ENCODE data around the gene IFNAR1. TPM values are rescaled to one million over a fixed set of nuclear protein-coding genes. Genes with fewer than 3 reads are reported as not detected.
A peak's percentile ranks its signal among the peaks of the same experiment; 100 is the strongest.

Gene IFNAR1
- polyA plus RNA-seq, 3 donors: 16.8 to 95.3 (median 56.2) TPM

DNA sequence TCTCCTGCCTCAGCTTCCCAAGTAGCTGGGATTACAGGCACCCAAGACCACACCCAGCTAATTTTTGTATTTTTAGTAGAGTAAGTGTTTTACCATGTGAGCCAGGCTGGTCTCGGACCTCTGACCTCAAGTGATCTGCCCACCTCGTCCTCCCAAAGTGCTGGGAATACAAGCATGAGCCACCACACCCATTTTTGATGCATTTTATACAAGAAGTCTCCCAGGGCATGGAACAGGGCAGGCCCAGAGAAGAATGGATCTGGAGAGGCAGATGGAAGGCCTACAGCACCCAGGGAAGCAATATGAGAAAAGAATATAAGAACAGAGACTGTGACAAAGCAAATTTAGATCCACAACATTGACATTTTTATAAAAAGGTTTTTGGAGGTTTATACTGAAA is 18.8 kb upstream of the IFNAR1 start:
- H3K9ac ChIP-seq (ENCODE audit: insufficient read depth, low read length, poor library complexity, severe bottlenecking): no peak overlapping the region
- H2AFZ ChIP-seq (ENCODE audit: insufficient read depth, low read depth, low read length, poor library complexity, severe bottlenecking): no peak overlapping the region
- no peaks in the 10 kb centered on the region for H3K9me3 ChIP-seq (replicated peaks in 1 of 2; ENCODE audit: control insufficient read depth in 1 of 2, insufficient read depth in 1 of 2, low read length in 2 of 2)
- H3K4me1 ChIP-seq (ENCODE audit: control insufficient read depth in 1 of 2, insufficient read depth in 2 of 2, low read length in 2 of 2): peaks cover 54 to 57% of the 10 kb centered on the region in 2 donors
- H3K79me2 ChIP-seq (ENCODE audit: insufficient read depth, low read length): peaks cover 3% of the 10 kb centered on the region
- H4K20me1 ChIP-seq (ENCODE audit: insufficient read depth, low read length): no peaks in the 10 kb centered on the region
- Mint-ChIP-seq H3K4me1 (peaks cover 58% of the 10 kb centered on the region), H3K27me3 (ENCODE audit: low read depth in 3 of 3) (no peaks in the 10 kb centered on the region), H3K36me3 (peaks cover 1 to 7% of the 10 kb centered on the region in 2 donors), H3K4me3 (no peak overlapping the region), H3K27ac (peak overlapping the region in 2 of 7 donors; percentile 25 to 42), H3K9me3 (peaks cover 0 to 7% (median 4%) of the 10 kb centered on the region in 7 donors)
- H3K36me3 ChIP-seq (replicated peaks in 1 of 2; ENCODE audit: control insufficient read depth in 1 of 2, insufficient read depth in 2 of 2, low read length in 2 of 2): no peaks in the 10 kb centered on the region
- WGBS (ENCODE audit: insufficient coverage): no CpG with 5 or more reads among the region's 2 CpGs
- no peak overlapping the region for H3K4me3 ChIP-seq (replicated peaks in 1 of 3; ENCODE audit: low read depth in 2 of 3, low read length in 3 of 3)
- H3K27me3 ChIP-seq (ENCODE audit: control insufficient read depth in 2 of 2, insufficient read depth in 2 of 2, low read length in 2 of 2): no peaks in the 10 kb centered on the region
- TF ChIP-seq, protein P1, sequence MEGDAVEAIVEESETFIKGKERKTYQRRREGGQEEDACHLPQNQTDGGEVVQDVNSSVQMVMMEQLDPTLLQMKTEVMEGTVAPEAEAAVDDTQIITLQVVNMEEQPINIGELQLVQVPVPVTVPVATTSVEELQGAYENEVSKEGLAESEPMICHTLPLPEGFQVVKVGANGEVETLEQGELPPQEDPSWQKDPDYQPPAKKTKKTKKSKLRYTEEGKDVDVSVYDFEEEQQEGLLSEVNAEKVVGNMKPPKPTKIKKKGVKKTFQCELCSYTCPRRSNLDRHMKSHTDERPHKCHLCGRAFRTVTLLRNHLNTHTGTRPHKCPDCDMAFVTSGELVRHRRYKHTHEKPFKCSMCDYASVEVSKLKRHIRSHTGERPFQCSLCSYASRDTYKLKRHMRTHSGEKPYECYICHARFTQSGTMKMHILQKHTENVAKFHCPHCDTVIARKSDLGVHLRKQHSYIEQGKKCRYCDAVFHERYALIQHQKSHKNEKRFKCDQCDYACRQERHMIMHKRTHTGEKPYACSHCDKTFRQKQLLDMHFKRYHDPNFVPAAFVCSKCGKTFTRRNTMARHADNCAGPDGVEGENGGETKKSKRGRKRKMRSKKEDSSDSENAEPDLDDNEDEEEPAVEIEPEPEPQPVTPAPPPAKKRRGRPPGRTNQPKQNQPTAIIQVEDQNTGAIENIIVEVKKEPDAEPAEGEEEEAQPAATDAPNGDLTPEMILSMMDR (IDR thresholded peaks at IDR 0.05): no peak
- no peak overlapping the region for H3K4me2 ChIP-seq (replicated peaks; ENCODE audit: extremely low read depth, low read length, poor library complexity, severe bottlenecking)
- H3K27ac ChIP-seq (ENCODE audit: low read depth in 1 of 2, low read length in 2 of 2): peak overlapping the region in 1 of 2 donors; percentile 89
- DNase-seq: no peak
- intact Hi-C loops (cut with micrococcal nuclease): no loop called here

DNA sequence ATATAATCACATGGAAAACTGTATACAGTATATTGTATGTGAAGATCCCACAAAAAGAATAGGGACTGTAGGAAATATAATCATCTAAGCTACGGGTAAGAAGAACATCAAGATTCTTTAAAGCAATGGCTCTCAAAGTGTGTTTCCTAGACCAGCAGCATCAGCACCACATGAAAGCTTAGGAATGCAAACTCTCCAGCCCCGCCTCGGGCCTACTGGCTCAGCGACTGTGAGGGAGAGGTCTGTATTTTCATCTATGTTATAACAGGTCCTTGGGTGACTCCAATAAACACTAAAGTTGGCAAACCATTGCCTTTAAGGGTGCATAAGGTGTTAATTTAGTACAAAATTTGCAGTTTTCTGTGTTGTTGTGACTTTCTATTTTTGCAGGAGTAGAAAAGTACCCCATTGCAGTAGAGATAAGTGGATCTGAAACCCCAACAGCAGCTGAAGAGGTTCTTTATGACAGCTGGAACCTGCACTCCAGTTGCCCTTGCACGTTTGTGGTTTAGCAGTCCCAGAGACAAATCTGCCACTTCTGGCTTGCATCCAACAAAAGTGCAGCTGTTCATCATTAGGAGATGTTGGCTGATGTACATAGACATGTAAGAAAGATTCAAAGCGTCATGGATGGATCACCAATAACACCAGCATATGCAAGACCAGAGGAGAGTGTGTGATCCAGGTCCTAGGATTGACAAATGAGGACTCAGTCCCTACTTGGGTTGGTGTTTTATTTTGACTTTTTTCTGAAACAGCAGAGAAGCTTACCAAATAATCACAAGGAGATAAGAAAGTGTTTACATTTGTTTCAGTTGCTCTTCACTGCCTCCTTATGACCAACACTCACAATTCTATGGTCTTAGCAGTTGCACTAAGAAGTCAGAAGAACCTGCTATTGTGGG is 15.9 kb upstream of the IFNAR1 start:
- H3K27me3 Mint-ChIP-seq (ENCODE audit: low read depth in 3 of 3): no peaks in the 10 kb centered on the region
- no peak overlapping the region for H3K9ac ChIP-seq (ENCODE audit: insufficient read depth, low read length, poor library complexity, severe bottlenecking)
- 0% methylated on average over 1 of the region's 6 CpGs for WGBS (ENCODE audit: insufficient coverage)
- no peaks in the 10 kb centered on the region for H4K20me1 ChIP-seq (ENCODE audit: insufficient read depth, low read length)
- peaks cover 37 to 50% of the 10 kb centered on the region in 2 donors for H3K4me1 ChIP-seq (ENCODE audit: control insufficient read depth in 1 of 2, insufficient read depth in 2 of 2, low read length in 2 of 2)
- no peak overlapping the region for H3K4me3 ChIP-seq (replicated peaks in 1 of 3; ENCODE audit: low read depth in 2 of 3, low read length in 3 of 3)
- intact Hi-C loops (cut with micrococcal nuclease): no loop called here
- no peak for DNase-seq
- peaks cover 0 to 7% (median 4%) of the 10 kb centered on the region in 7 donors for H3K9me3 Mint-ChIP-seq
- H3K4me1 Mint-ChIP-seq: peaks cover 42% of the 10 kb centered on the region
- TF ChIP-seq, protein P1 (IDR thresholded peaks at IDR 0.05): no peak
- H2AFZ ChIP-seq (ENCODE audit: insufficient read depth, low read depth, low read length, poor library complexity, severe bottlenecking): no peak overlapping the region
- H3K36me3 ChIP-seq (replicated peaks in 1 of 2; ENCODE audit: control insufficient read depth in 1 of 2, insufficient read depth in 2 of 2, low read length in 2 of 2): no peaks in the 10 kb centered on the region
- no peak overlapping the region for H3K27ac ChIP-seq (ENCODE audit: low read depth in 1 of 2, low read length in 2 of 2)
- no peak overlapping the region for H3K27ac Mint-ChIP-seq
- H3K36me3 Mint-ChIP-seq: peaks cover 0 to 1% of the 10 kb centered on the region in 2 donors
- no peaks in the 10 kb centered on the region for H3K27me3 ChIP-seq (ENCODE audit: control insufficient read depth in 2 of 2, insufficient read depth in 2 of 2, low read length in 2 of 2)
- no peaks in the 10 kb centered on the region for H3K9me3 ChIP-seq (replicated peaks in 1 of 2; ENCODE audit: control insufficient read depth in 1 of 2, insufficient read depth in 1 of 2, low read length in 2 of 2)
- H3K4me2 ChIP-seq (replicated peaks; ENCODE audit: extremely low read depth, low read length, poor library complexity, severe bottlenecking): no peak overlapping the region
- no peak overlapping the region for H3K4me3 Mint-ChIP-seq
- no peaks in the 10 kb centered on the region for H3K79me2 ChIP-seq (ENCODE audit: insufficient read depth, low read length)
